GM10266 (cell line): ENCODE results near the gene ANKRD28.

Source experiments
- DNase-seq: peaks from one replicate; pipeline ENCODE4 v3.0.0; 2012; ENCODE audit errors: extremely low spot score
- TF ChIP-seq, protein P1 (sequence below): IDR thresholded peaks from 2 replicates; pipeline ENCODE4 v1.5.1; 2012; ENCODE audit warnings: mild to moderate bottlenecking, low read depth; ENCODE audit not compliant: control insufficient read depth, insufficient read depth; ENCODE audit errors: missing control alignments

Gene ANKRD28

DNA sequence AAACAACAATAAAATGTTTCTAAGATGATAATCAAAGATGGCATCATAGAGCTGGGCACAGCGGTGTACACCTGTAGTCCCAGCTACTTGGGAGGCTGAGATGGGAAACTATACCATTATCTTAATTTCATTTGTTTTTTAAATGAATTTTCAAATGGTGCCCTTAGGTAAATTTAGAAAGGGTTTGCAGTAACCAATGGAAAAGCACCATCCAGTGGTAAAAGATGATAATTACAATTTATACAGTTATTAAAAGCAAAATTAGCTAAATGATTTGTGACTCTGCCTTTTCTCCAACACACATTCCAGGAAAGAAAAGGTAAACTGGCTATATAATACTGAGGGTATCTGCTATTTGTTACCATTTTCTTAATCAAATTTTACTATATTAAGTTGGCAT lies 14.4 kb upstream of the ANKRD28 start:
- peak; percentile 17 for DNase-seq
- TF ChIP-seq, protein P1, sequence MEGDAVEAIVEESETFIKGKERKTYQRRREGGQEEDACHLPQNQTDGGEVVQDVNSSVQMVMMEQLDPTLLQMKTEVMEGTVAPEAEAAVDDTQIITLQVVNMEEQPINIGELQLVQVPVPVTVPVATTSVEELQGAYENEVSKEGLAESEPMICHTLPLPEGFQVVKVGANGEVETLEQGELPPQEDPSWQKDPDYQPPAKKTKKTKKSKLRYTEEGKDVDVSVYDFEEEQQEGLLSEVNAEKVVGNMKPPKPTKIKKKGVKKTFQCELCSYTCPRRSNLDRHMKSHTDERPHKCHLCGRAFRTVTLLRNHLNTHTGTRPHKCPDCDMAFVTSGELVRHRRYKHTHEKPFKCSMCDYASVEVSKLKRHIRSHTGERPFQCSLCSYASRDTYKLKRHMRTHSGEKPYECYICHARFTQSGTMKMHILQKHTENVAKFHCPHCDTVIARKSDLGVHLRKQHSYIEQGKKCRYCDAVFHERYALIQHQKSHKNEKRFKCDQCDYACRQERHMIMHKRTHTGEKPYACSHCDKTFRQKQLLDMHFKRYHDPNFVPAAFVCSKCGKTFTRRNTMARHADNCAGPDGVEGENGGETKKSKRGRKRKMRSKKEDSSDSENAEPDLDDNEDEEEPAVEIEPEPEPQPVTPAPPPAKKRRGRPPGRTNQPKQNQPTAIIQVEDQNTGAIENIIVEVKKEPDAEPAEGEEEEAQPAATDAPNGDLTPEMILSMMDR: peak; percentile 30

DNA sequence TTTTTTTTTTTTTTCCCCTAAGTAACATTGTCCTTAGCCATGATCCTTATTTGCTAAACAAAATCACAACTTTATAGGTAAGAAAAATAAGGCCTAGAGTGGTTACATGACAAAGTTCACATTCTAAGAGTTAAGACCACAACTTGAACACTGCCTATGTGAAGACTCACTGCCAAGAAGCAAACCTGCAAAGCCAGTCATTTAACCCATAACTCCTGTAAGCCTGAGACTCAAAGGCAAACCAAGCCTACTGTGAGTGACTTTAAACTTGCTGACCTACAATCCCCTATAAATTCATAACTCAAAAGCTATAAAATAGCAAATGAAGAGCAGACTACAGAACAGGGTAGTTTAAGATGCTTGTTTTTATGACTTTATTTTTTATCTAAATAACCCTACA lies 12.9 kb upstream of the ANKRD28 start:
- no peak for DNase-seq
- TF ChIP-seq, protein P1: no peak

DNA sequence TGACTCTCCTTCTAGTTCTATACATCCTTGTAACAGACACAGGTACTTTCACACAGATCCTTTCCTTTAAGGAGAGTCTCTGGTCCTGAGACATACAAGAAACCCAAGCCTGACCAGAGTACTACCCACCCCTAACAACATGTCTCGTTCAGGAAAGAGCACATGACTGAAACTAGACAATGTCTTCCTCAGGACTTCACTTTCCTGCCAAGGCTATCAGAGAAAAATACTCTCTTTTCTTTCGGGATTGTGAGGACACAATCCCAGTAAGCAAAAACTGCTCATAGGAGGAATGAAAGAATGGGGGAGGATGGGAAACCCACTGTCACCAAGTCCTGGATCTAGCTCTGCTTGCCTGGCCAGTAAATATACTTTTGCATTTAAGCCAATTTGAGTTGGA lies 11.5 kb upstream of the ANKRD28 start:
- TF ChIP-seq, protein P1: no peak
- no peak for DNase-seq

DNA sequence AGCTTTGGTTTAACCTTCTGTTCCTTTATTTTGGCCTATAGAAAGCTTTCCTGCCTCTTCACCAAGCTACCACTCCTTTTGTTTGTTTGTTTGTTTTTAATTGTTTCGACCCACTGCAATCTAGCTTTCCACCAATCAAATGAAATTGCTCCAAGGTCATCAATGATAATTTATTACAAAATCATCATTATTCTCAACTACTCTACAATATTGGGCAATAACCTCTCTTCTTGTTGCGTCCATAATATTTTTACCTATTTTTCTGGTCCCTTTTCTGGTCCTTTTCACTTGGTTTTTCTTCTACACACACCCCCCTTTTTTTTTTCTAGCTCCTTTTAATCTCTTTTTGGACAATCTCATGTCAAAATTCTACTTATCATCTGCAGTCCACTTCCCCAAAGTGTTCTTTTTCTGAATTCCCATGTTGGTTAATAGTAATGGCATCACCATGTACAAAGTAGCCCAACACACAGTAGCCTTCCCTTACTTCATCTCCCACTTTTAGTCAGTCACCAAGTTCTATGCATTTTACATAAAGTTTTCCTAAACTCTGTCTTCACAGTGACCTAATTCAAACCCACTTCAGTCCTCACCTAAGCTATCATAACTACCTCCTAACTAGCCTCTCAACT lies 11.0 kb upstream of the ANKRD28 start:
- DNase-seq: no peak
- TF ChIP-seq, protein P1: no peak

DNA sequence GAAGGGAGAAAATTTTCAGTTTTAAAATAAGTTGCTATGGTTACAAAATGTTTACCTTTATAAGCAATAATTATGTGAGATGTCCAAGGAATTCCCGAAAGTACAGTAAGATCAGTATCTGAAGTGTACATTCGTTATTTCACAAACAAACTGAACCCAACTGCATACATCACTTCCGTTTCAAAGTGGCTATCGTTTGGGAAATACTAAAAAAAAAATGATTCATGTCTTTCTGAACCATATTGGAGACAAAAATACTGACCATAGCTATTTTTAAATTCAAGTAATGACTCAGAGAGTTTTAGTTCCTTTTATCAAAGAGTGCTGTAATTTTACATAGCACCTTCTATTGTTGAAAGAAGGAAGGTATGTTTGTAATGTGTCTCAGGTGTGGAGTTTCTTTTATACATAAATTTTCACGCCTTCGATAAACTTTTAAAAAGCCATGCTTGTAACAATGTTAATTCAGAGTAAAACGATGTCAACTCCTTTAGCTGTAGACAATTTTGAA lies 8.0 kb upstream of the ANKRD28 start:
- TF ChIP-seq, protein P1: no peak
- DNase-seq: peak; percentile 45

DNA sequence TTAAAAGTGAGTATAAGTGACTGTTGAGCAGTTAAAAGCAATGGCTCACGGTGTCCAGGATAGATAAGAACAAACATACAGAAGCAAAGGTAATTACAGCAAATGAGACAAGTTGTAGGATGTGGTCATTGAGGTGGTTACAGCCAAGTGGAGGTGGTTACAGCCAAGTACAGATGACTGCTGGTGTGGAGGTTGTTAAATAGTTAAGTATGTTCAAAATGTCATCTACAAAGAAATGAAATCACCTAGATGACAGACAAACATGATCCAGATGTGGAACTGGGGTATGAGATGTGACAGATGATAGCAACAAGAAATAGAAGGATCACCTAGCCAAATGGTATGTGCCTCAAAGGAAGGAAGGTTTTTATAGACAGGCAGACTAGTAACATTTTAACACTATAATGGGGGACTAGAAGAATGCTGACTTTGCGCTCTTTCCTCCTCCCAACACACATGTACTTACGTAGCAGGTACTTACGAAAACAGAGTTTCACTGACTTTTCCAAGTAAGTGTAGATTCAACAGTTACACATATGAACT lies 6.8 kb upstream of the ANKRD28 start:
- TF ChIP-seq, protein P1: no peak
- DNase-seq: peak; percentile 12

DNA sequence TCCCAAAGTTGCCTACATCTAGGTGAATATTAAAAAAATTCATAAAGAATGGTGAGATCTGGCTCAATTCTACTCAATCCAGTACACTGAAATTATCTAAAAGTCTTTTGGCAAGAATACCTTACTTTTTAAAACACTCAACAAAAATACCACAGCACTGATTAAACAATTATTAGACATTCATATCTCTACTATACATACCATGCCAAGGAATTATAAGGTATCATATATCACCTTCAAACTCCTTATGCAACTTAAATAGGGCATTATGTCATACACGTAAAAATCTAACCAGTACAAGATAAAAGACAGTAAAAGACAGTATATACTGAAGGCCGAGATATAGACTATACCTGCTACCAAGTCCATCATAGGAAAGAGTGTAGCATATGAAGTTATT lies 6.1 kb upstream of the ANKRD28 start:
- DNase-seq: no peak
- TF ChIP-seq, protein P1: no peak
